ENCODE data around the gene RND1. TPM values are rescaled to one million over a fixed set of nuclear protein-coding genes. Genes with fewer than 3 reads are reported as not detected.

The RND1 gene
- total RNA-seq, 1 experiment from 2014 or later: 2.7 TPM

DNA sequence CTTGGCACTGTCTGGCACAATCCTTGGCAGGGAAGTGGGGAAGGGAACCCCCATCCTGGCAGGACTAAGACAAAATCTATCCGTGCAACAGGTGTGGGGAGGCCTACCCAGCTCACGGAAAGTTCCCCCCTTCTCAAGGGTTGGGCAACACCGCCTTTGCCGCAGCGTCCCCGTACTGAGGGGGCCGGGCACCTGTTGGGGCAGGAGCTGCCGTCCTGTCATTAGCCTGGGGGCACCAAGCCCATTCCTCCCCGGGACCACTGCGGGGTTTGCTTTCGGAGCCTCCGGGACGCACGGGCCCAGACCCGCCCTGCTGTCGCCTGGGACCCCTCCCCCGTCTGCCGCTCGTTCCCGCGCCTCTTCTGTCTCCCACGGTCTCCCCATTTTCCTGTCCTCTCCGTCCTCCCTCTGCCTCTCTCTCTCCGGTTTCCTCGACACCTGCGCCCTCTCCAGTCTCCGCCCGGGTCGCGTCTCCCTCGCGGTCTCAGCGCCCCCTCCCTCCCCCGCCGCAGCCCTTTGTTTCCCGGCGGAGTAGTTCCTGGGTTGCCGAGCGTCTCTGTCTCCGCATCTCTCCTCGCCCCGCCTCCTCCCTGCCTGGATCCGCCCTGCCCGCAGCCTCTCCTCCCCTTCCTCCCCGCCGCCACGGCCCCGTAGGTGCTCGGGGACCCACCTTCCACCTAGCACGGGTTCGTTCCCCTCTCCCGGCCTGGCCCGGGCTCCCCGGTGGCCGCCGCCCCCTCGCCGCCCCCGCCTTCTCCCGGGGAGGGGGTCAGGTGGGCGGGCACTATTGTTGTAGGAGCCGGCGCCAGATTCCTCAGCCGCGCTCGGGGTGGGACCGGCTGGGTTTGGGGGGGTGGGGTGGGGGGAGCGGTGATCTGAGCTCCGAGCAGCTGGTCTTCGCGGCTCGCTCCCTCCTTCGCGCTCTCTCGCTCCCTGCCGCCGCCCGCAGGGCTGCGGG, 47.5 kb downstream of the RND1 start, which contains the start of gene CACNB3:
CACNB3 (plus strand) TSS at position 624 of the 958 bp plus-strand sequence. CDS start 434 bp downstream, outside the sequence.
- no TSS peak for BruUV-seq (replicated peaks)
- no peaks in the 10 kb centered on the region for H3K9me2 ChIP-seq (ENCODE audit: insufficient read depth)
- H2AFZ ChIP-seq: peak within 1 kb of the TSS; percentile 85
- no peaks in the 10 kb centered on the region for H3K36me3 ChIP-seq (ENCODE audit: low read depth)
- TF ChIP-seq, protein P1, sequence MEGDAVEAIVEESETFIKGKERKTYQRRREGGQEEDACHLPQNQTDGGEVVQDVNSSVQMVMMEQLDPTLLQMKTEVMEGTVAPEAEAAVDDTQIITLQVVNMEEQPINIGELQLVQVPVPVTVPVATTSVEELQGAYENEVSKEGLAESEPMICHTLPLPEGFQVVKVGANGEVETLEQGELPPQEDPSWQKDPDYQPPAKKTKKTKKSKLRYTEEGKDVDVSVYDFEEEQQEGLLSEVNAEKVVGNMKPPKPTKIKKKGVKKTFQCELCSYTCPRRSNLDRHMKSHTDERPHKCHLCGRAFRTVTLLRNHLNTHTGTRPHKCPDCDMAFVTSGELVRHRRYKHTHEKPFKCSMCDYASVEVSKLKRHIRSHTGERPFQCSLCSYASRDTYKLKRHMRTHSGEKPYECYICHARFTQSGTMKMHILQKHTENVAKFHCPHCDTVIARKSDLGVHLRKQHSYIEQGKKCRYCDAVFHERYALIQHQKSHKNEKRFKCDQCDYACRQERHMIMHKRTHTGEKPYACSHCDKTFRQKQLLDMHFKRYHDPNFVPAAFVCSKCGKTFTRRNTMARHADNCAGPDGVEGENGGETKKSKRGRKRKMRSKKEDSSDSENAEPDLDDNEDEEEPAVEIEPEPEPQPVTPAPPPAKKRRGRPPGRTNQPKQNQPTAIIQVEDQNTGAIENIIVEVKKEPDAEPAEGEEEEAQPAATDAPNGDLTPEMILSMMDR (conservative IDR thresholded peaks at IDR 0.05): no peak
- TF ChIP-seq EZH2 (IDR thresholded peaks at IDR 0.05; ENCODE audit: low read depth): no peak
- DNase-seq: peak in 1 of 2 experiments; percentile 74
- intact Hi-C loops (cut with micrococcal nuclease; ENCODE audit: unreplicated experiment): loop anchor here (5.0 kb wide), 2 partner anchors 34 to 179 kb away; partner anchors contain the start of genes DDN and DDX23
- no peaks in the 10 kb centered on the region for H4K20me1 ChIP-seq (ENCODE audit: insufficient read depth)
- no peak within 1 kb of the TSS for H3K27ac ChIP-seq
- H3K4me3 ChIP-seq: peak within 1 kb of the TSS; percentile 79
- H3K4me1 ChIP-seq (replicated peaks; ENCODE audit: insufficient read depth): peaks cover 10% of the 10 kb centered on the region; the same call in 1 of the 2 replicates
- peaks cover 9% of the 10 kb centered on the region; the same call in 1 of the 2 replicates for H3F3A ChIP-seq (ENCODE audit: insufficient read depth, low read depth)
- H3K9me3 ChIP-seq (ENCODE audit: insufficient read depth, low read depth): no peaks in the 10 kb centered on the region
- H3K27me3 ChIP-seq (ENCODE audit: insufficient read depth, low read depth): no peaks in the 10 kb centered on the region
- POLR2A ChIA-PET (ENCODE audit: unreplicated experiment): interaction anchor here (0.7 kb wide), 1 partner anchor 446 kb away, joined by 8 read pairs; no protein-coding TSS in a partner anchor
- H3K79me2 ChIP-seq (ENCODE audit: low read depth): no peaks in the 10 kb centered on the region
- H3K4me2 ChIP-seq: peak within 1 kb of the TSS; percentile 92
- CTCF ChIA-PET: no interaction called here

DNA sequence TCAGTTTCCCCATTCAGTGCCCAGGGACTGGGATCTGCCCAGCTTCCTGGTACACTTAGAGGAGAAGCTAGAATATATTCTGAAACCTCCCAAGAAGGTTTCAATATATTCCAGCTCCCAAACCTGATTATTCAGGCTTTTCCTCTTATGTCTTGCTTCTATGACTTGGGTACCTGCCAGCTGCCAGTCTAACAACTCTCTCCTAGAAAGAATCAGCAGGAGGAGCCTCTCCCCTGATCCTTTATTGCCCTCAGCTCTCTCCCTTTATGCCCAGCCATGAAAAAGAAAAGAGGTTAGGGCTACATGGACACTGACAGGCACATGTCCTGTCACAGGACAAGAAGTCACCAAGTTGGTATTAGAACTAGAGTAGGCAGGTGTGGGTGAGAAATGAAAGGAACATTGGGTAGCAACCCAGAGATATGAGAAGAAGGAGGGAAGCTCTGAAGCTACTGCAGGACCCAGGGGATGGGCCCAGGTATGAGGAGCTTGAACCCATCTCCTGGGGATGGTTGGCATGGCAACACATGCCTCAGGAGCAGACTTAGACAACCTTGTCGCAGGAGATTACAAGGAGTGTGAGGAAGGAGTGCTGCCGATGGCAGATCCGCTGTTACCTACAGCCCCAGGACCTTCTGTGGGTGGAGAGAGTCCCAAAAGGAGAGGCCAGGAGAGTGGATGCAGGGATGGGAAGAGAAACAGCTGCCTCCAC, 49.4 kb downstream of the RND1 start:
- Histone ChIP-seq H3K27ac (no peak overlapping the region), H3K9me3 (ENCODE audit: insufficient read depth, low read depth) (no peaks in the 10 kb centered on the region), H3K27me3 (ENCODE audit: insufficient read depth, low read depth) (no peaks in the 10 kb centered on the region), H3F3A (ENCODE audit: insufficient read depth, low read depth) (peaks cover 9% of the 10 kb centered on the region; the same call in 1 of the 2 replicates), H3K79me2 (ENCODE audit: low read depth) (no peaks in the 10 kb centered on the region), H4K20me1 (ENCODE audit: insufficient read depth) (no peaks in the 10 kb centered on the region), H2AFZ (no peak overlapping the region), H3K4me2 (peak overlapping the region; percentile 90), H3K36me3 (ENCODE audit: low read depth) (no peaks in the 10 kb centered on the region), H3K9me2 (ENCODE audit: insufficient read depth) (no peaks in the 10 kb centered on the region), H3K4me1 (replicated peaks; ENCODE audit: insufficient read depth) (peaks cover 14% of the 10 kb centered on the region), H3K4me3 (peak overlapping the region; percentile 72; the same call in 1 of the 2 replicates)
- no TSS peak for BruUV-seq (replicated peaks)
- intact Hi-C loops (cut with micrococcal nuclease; ENCODE audit: unreplicated experiment): loop anchor here (5.0 kb wide), 2 partner anchors 36 to 181 kb away; partner anchors contain the start of genes DDN and DDX23
- ChIA-PET POLR2A (ENCODE audit: unreplicated experiment) (no interaction called here), CTCF (interaction anchor here (0.6 kb wide), 1 partner anchor 1077 kb away, joined by 3 read pairs; no protein-coding TSS in a partner anchor)
- TF ChIP-seq, protein P1 (conservative IDR thresholded peaks at IDR 0.05): no peak
- no peak for TF ChIP-seq EZH2 (IDR thresholded peaks at IDR 0.05; ENCODE audit: low read depth)
- peak in 1 of 2 experiments; percentile 46 for DNase-seq

Data from PC-9 (cell line).